Measurements from ENCODE around the gene EPHB1. TPM values are rescaled to one million over a fixed set of nuclear protein-coding genes. Genes with fewer than 3 reads are reported as not detected.

EPHB1 gene
- total RNA-seq, 8 experiments from 2014 or later: 0.31 to 21.1 (median 13.7) TPM; not detected in 1

- no peak overlapping the region for H3K4me3 ChIP-seq
- H3K4me1 ChIP-seq (replicated peaks in 1 of 2): no peaks in the 10 kb centered on the region
- in situ Hi-C loops (cut with MboI; ENCODE audit: low pct_unique_long_range_greater_than_20kb in 2 of 9, low sequenced_read_pairs in 9 of 9, unreplicated experiment in 9 of 9): no loop called here
- ATAC-seq (replicated peaks in 6 of 8): no peak
- 0 to 100% (median 50%) methylated on average over 1 to 3 of the region's 3 CpGs; no CpG with 5 or more reads in 5 of the 10 experiments for WGBS, 10 experiments
- H3K27ac ChIP-seq: no peak overlapping the region
Observed at GRCh38 chr3:135077186-135077585, 282.1 kb downstream of the EPHB1 start.

GRCh38 chr3:135078283-135078682, 283.2 kb downstream of the EPHB1 start:
- no peak for ATAC-seq (replicated peaks in 6 of 8)
- no peaks in the 10 kb centered on the region for H3K4me1 ChIP-seq (replicated peaks in 1 of 2)
- 33 to 100% (median 80%) methylated on average over 1 to 2 of the region's 2 CpGs; no CpG with 5 or more reads in 3 of the 10 experiments for WGBS, 10 experiments
- in situ Hi-C loops (cut with MboI; ENCODE audit: low pct_unique_long_range_greater_than_20kb in 2 of 9, low sequenced_read_pairs in 9 of 9, unreplicated experiment in 9 of 9): no loop called here
- no peak overlapping the region for H3K27ac ChIP-seq
- no peak overlapping the region for H3K4me3 ChIP-seq

GRCh38 chr3:135079095-135079494, 284.0 kb downstream of the EPHB1 start:
- Histone ChIP-seq H3K4me1 (replicated peaks in 1 of 2) (peaks cover 0 to under 1% of the 10 kb centered on the region in 2 donors), H3K4me3 (no peak overlapping the region), H3K27ac (no peak overlapping the region)
- 60 to 100% (median 94%) methylated on average over 1 to 3 of the region's 3 CpGs; no CpG with 5 or more reads in 2 of the 10 experiments for WGBS, 10 experiments
- in situ Hi-C loops (cut with MboI; ENCODE audit: low pct_unique_long_range_greater_than_20kb in 2 of 9, low sequenced_read_pairs in 9 of 9, unreplicated experiment in 9 of 9): no loop called here
- no peak for ATAC-seq (replicated peaks in 6 of 8)

- Histone ChIP-seq H3K4me3 (no peak overlapping the region), H3K4me1 (replicated peaks in 1 of 2) (peaks cover 13 to 18% of the 10 kb centered on the region in 2 donors), H3K27ac (no peak overlapping the region)
- in situ Hi-C loops (cut with MboI; ENCODE audit: low pct_unique_long_range_greater_than_20kb in 2 of 9, low sequenced_read_pairs in 9 of 9, unreplicated experiment in 9 of 9): no loop called here
- ATAC-seq (replicated peaks in 6 of 8): no peak
- WGBS, 10 experiments: 71 to 100% (median 100%) methylated on average over 1 of the region's 2 CpGs; no CpG with 5 or more reads in 5 of the 10 experiments
Observed at GRCh38 chr3:135081451-135081850, 286.4 kb downstream of the EPHB1 start.

GRCh38 chr3:135081856-135082434, 286.9 kb downstream of the EPHB1 start:
- in situ Hi-C loops (cut with MboI; ENCODE audit: low pct_unique_long_range_greater_than_20kb in 2 of 9, low sequenced_read_pairs in 9 of 9, unreplicated experiment in 9 of 9): no loop called here
- 35 to 100% (median 90%) methylated on average over 2 to 5 of the region's 5 CpGs; no CpG with 5 or more reads in 4 of the 10 experiments for WGBS, 10 experiments
- peaks cover 18 to 19% of the 10 kb centered on the region in 2 donors for H3K4me1 ChIP-seq (replicated peaks in 1 of 2)
- no peak overlapping the region for H3K4me3 ChIP-seq
- no peak overlapping the region for H3K27ac ChIP-seq
- no peak for ATAC-seq (replicated peaks in 6 of 8)

- Histone ChIP-seq H3K27ac (no peak overlapping the region), H3K4me3 (no peak overlapping the region)
- in situ Hi-C loops (cut with MboI; ENCODE audit: low pct_unique_long_range_greater_than_20kb in 2 of 9, low sequenced_read_pairs in 9 of 9, unreplicated experiment in 9 of 9): no loop called here
Observed at GRCh38 chr3:135082706-135083105, 287.6 kb downstream of the EPHB1 start.

GRCh38 chr3:135083179-135083578, 288.1 kb downstream of the EPHB1 start:
- 17 to 80% (median 50%) methylated on average over 1 of the region's 1 CpG; no CpG with 5 or more reads in 5 of the 10 experiments for WGBS, 10 experiments
- no peak overlapping the region for H3K4me3 ChIP-seq
- in situ Hi-C loops (cut with MboI; ENCODE audit: low pct_unique_long_range_greater_than_20kb in 2 of 9, low sequenced_read_pairs in 9 of 9, unreplicated experiment in 9 of 9): no loop called here
- H3K4me1 ChIP-seq (replicated peaks in 1 of 2): peaks cover 19 to 30% of the 10 kb centered on the region in 2 donors
- H3K27ac ChIP-seq: no peak overlapping the region
- no peak for ATAC-seq (replicated peaks in 6 of 8)

More at GRCh38 chr3:135082706-135083105, 287.6 kb downstream of the EPHB1 start:
- 55 to 100% (median 84%) methylated on average over 1 to 7 of the region's 7 CpGs; no CpG with 5 or more reads in 3 of the 10 experiments for WGBS, 10 experiments
- peaks cover 19 to 25% of the 10 kb centered on the region in 2 donors for H3K4me1 ChIP-seq (replicated peaks in 1 of 2)
- no peak for ATAC-seq (replicated peaks in 6 of 8)

- ATAC-seq (replicated peaks in 6 of 8): no peak
- 43 to 100% (median 73%) methylated on average over 1 of the region's 1 CpG; no CpG with 5 or more reads in 4 of the 10 experiments for WGBS, 10 experiments
- in situ Hi-C loops (cut with MboI; ENCODE audit: low pct_unique_long_range_greater_than_20kb in 2 of 9, low sequenced_read_pairs in 9 of 9, unreplicated experiment in 9 of 9): no loop called here
- H3K4me3 ChIP-seq: no peak overlapping the region
- peaks cover 19 to 30% of the 10 kb centered on the region in 2 donors for H3K4me1 ChIP-seq (replicated peaks in 1 of 2)
- H3K27ac ChIP-seq: no peak overlapping the region
Observed at GRCh38 chr3:135083756-135084155, 288.7 kb downstream of the EPHB1 start.

GRCh38 chr3:135084405-135084804, 289.3 kb downstream of the EPHB1 start:
- ATAC-seq (replicated peaks in 6 of 8): peak in 5 of 8 experiments; percentile 36 to 82 (median 47)
- H3K27ac ChIP-seq: no peak overlapping the region
- in situ Hi-C loops (cut with MboI; ENCODE audit: low pct_unique_long_range_greater_than_20kb in 2 of 9, low sequenced_read_pairs in 9 of 9, unreplicated experiment in 9 of 9): no loop called here
- H3K4me1 ChIP-seq (replicated peaks in 1 of 2): peaks cover 19 to 30% of the 10 kb centered on the region in 2 donors
- H3K4me3 ChIP-seq: no peak overlapping the region
- WGBS, 10 experiments: 0 to 80% (median 71%) methylated on average over 1 to 7 of the region's 7 CpGs; no CpG with 5 or more reads in 3 of the 10 experiments

GRCh38 chr3:135084976-135085375, 289.9 kb downstream of the EPHB1 start:
- WGBS, 10 experiments: 0 to 100% (median 64%) methylated on average over 1 to 3 of the region's 3 CpGs; no CpG with 5 or more reads in 3 of the 10 experiments
- Histone ChIP-seq H3K27ac (peak overlapping the region in 1 of 2 donors; percentile 71), H3K4me3 (no peak overlapping the region), H3K4me1 (replicated peaks in 1 of 2) (peaks cover 19 to 30% of the 10 kb centered on the region in 2 donors)
- ATAC-seq (replicated peaks in 6 of 8): no peak
- in situ Hi-C loops (cut with MboI; ENCODE audit: low pct_unique_long_range_greater_than_20kb in 2 of 9, low sequenced_read_pairs in 9 of 9, unreplicated experiment in 9 of 9): no loop called here

GRCh38 chr3:135085652-135086436, 290.8 kb downstream of the EPHB1 start:
- Histone ChIP-seq H3K4me3 (no peak overlapping the region), H3K27ac (peak overlapping the region in 1 of 2 donors; percentile 71), H3K4me1 (replicated peaks in 1 of 2) (peaks cover 19 to 30% of the 10 kb centered on the region in 2 donors)
- ATAC-seq (replicated peaks in 6 of 8): peak in 5 of 8 experiments; percentile 41 to 71 (median 67)
- WGBS, 10 experiments: 20 to 100% (median 76%) methylated on average over 1 to 6 of the region's 6 CpGs; no CpG with 5 or more reads in 5 of the 10 experiments
- in situ Hi-C loops (cut with MboI; ENCODE audit: low pct_unique_long_range_greater_than_20kb in 2 of 9, low sequenced_read_pairs in 9 of 9, unreplicated experiment in 9 of 9): no loop called here

- WGBS, 10 experiments: 0 to 58% (median 24%) methylated on average over 1 to 2 of the region's 2 CpGs; no CpG with 5 or more reads in 6 of the 10 experiments
- in situ Hi-C loops (cut with MboI; ENCODE audit: low pct_unique_long_range_greater_than_20kb in 2 of 9, low sequenced_read_pairs in 9 of 9, unreplicated experiment in 9 of 9): no loop called here
- Histone ChIP-seq H3K4me1 (replicated peaks in 1 of 2) (peaks cover 19 to 30% of the 10 kb centered on the region in 2 donors), H3K4me3 (no peak overlapping the region), H3K27ac (no peak overlapping the region)
- peak in 3 of 8 experiments; percentile 60 to 61 (median 61) for ATAC-seq (replicated peaks in 6 of 8)
Observed at GRCh38 chr3:135087782-135088181, 292.7 kb downstream of the EPHB1 start.

- no peak for ATAC-seq (replicated peaks in 6 of 8)
- WGBS, 10 experiments: 0 to 100% (median 81%) methylated on average over 1 to 4 of the region's 5 CpGs; no CpG with 5 or more reads in 2 of the 10 experiments
- in situ Hi-C loops (cut with MboI; ENCODE audit: low pct_unique_long_range_greater_than_20kb in 2 of 9, low sequenced_read_pairs in 9 of 9, unreplicated experiment in 9 of 9): no loop called here
- no peak overlapping the region for H3K27ac ChIP-seq
- H3K4me1 ChIP-seq (replicated peaks in 1 of 2): peaks cover 16 to 30% of the 10 kb centered on the region in 2 donors
- no peak overlapping the region for H3K4me3 ChIP-seq
Observed at GRCh38 chr3:135089451-135089850, 294.4 kb downstream of the EPHB1 start.

All from motor neuron (in vitro differentiated cells).